HCT116 (cell line): ENCODE results near the gene DERL2. TPM values are rescaled to one million over a fixed set of nuclear protein-coding genes. Genes with fewer than 3 reads are reported as not detected.

Experiments used
- ATAC-seq: fragments of 200-7000 bp; cut with Tn5 transposase; 2 replicates; pipeline ENCODE4 v1.9.1; 2020; ENCODE audit warnings: mild to moderate bottlenecking, moderate library complexity
- BruUV-seq: library from RNA; stranded (reverse); fragments of 400-500 nt; replicated peaks from 2 replicates; lab custom pipeline; 2021; lab: Mats Ljungman, UMichigan
- CTCF ChIA-PET: fragments of 300-600 bp; sonication (Branson Sonifier 250); formaldehyde crosslinking; loops from one replicate; lab custom pipeline; 2021; ENCODE audit warnings: antibody characterized with exemption; lab: Charles Lee
- POLR2A ChIA-PET: fragments of 300-600, 350-600 bp; sonication (Branson Sonifier 250); formaldehyde crosslinking; loops from one replicate; lab custom pipeline; 2021; ENCODE audit warnings: antibody characterized with exemption; lab: Charles Lee
- RAD21 ChIA-PET, 2 experiments: fragments of 300-600 bp; sonication (Branson Sonifier 250); formaldehyde crosslinking; loops; one replicate each; lab custom pipeline; 2023; ENCODE audit warnings: low total read pairs in 2 of 2; ENCODE audit not compliant: uncharacterized antibody in 2 of 2, unreplicated experiment in 2 of 2, low non-redundant PET in 1 of 2; lab: Charles Lee
- DNase-seq: peaks from one replicate; pipeline ENCODE4 v3.0.0-alpha.2; 2010; ENCODE audit warnings: low read depth, low spot score
- H2AFZ ChIP-seq: fragments of 200-600 bp; shearing (Covaris generic), sonication (generic); 2 replicates; pipeline ENCODE4 v1.6.1; 2017; ENCODE audit warnings: low read depth, mixed run types, mixed read lengths, antibody characterized with exemption, low read length; ENCODE audit not compliant: poor library complexity, severe bottlenecking
- H3K27ac ChIP-seq: 2 replicates; pipeline ENCODE4 v1.5.1; 2012; ENCODE audit warnings: low read depth, low read length
- H3K27me3 ChIP-seq: fragments of 200-600 bp; sonication (generic); 2 replicates; pipeline ENCODE4 v1.6.1; 2016; ENCODE audit warnings: mixed run types, low read length, mixed read lengths; ENCODE audit not compliant: insufficient read depth
- H3K36me3 ChIP-seq, 2 experiments: fragments of 200-500 bp in 1 of 2; fragments of 200-600 bp in 1 of 2; sonication (Bioruptor generic) in 1 of 2; sonication (generic) in 1 of 2; 2 replicates each; pipeline versions ENCODE4 v1.5.1 to v1.6.1; 2014 to 2016; ENCODE audit warnings: low read length in 2 of 2, inconsistent platforms in 1 of 2, mixed read lengths in 1 of 2, mixed run types in 1 of 2; ENCODE audit not compliant: insufficient read depth in 2 of 2, control insufficient read depth in 1 of 2
- H3K4me1 ChIP-seq, 2 experiments: fragments of 200-600 bp in 1 of 2; sonication (generic) in 1 of 2; 2 replicates each; pipeline versions ENCODE4 v1.5.1 to v1.6.1; 2012 to 2017; ENCODE audit warnings: low read length in 2 of 2, inconsistent platforms in 1 of 2, mild to moderate bottlenecking in 1 of 2, mixed read lengths in 1 of 2, mixed run types in 1 of 2, moderate library complexity in 1 of 2; ENCODE audit not compliant: insufficient read depth in 2 of 2, control insufficient read depth in 1 of 2
- H3K4me2 ChIP-seq: fragments of 200-600 bp; sonication (generic); 2 replicates; pipeline ENCODE4 v1.6.1; 2017; ENCODE audit warnings: mixed run types, low read length, mixed read lengths
- H3K4me3 ChIP-seq, 2 experiments: fragments of 200-600 bp in 1 of 2; sonication (generic) in 1 of 2; replicated peaks in 1 of 2; 2 replicates each; pipeline ENCODE4 v1.5.1; 2011 to 2016; ENCODE audit warnings: low read length in 2 of 2, control low read depth in 1 of 2, low read depth in 1 of 2, mild to moderate bottlenecking in 1 of 2, mixed read lengths in 1 of 2, mixed run types in 1 of 2
- H3K79me2 ChIP-seq: fragments of 200-600 bp; sonication (generic); 2 replicates; pipeline ENCODE4 v1.6.1; 2017; ENCODE audit warnings: mild to moderate bottlenecking, mixed run types, low read length, moderate library complexity, mixed read lengths; ENCODE audit not compliant: insufficient read depth
- H3K9ac ChIP-seq: fragments of 200-600 bp; sonication (generic); 2 replicates; pipeline ENCODE4 v1.6.1; 2016; ENCODE audit warnings: low read length, mixed read lengths
- H3K9me2 ChIP-seq: fragments of 200-600 bp; sonication (generic), shearing (Covaris generic); 2 replicates; pipeline ENCODE4 v1.6.1; 2017; ENCODE audit warnings: mixed run types, mild to moderate bottlenecking, moderate library complexity; ENCODE audit not compliant: insufficient read depth
- H3K9me3 ChIP-seq, 2 experiments: fragments of 200-500 bp in 1 of 2; fragments of 200-600 bp in 1 of 2; sonication (Bioruptor generic) in 1 of 2; sonication (generic) in 1 of 2; 2 replicates each; pipeline ENCODE4 v1.6.1; 2014 to 2017; ENCODE audit warnings: low read length in 2 of 2, mixed read lengths in 2 of 2, inconsistent platforms in 1 of 2, low read depth in 1 of 2, mild to moderate bottlenecking in 1 of 2, mixed run types in 1 of 2, moderate library complexity in 1 of 2; ENCODE audit not compliant: control insufficient read depth in 1 of 2, insufficient read depth in 1 of 2
- H4K20me1 ChIP-seq: fragments of 200-600 bp; sonication (generic), shearing (Covaris generic); 2 replicates; pipeline ENCODE4 v1.6.1; 2017; ENCODE audit warnings: mixed run types, mild to moderate bottlenecking, moderate library complexity; ENCODE audit not compliant: insufficient read depth
- ATF3 ChIP-seq: IDR thresholded peaks from 2 replicates; pipeline ENCODE4 v1.6.1; 2012
- CBX3 ChIP-seq: IDR thresholded peaks from 2 replicates; pipeline ENCODE4 v1.6.1; 2012; ENCODE audit warnings: low read depth
- CEBPB ChIP-seq: IDR thresholded peaks from 2 replicates; pipeline ENCODE4 v1.6.1; 2012; ENCODE audit warnings: low read depth
- CTCF ChIP-seq, 3 experiments: fragments of 200-600 bp in 1 of 3; sonication (generic) in 1 of 3; IDR thresholded peaks in 2 of 3; conservative IDR thresholded peaks in 1 of 3; 2 replicates each; pipeline ENCODE4 v1.5.1; 2012 to 2017; ENCODE audit warnings: low read depth in 2 of 3, low read length in 2 of 3, antibody characterized with exemption in 1 of 3, borderline replicate concordance in 1 of 3, control low read depth in 1 of 3, mild to moderate bottlenecking in 1 of 3, mixed read lengths in 1 of 3, mixed run types in 1 of 3, moderate library complexity in 1 of 3; ENCODE audit not compliant: insufficient read depth in 1 of 3
- EGR1 ChIP-seq: IDR thresholded peaks from 2 replicates; pipeline ENCODE4 v1.6.1; 2012; ENCODE audit warnings: low read depth
- ELF1 ChIP-seq: IDR thresholded peaks from 2 replicates; pipeline ENCODE4 v1.6.1; 2012; ENCODE audit warnings: low read depth, borderline replicate concordance
- EZH2 ChIP-seq: fragments of 200-600 bp; sonication (generic); IDR thresholded peaks from 2 replicates; pipeline ENCODE4 v1.6.1; 2017; ENCODE audit warnings: antibody characterized with exemption, mixed run types
- FOSL1 ChIP-seq: IDR thresholded peaks from 2 replicates; pipeline ENCODE4 v1.6.1; 2012; ENCODE audit warnings: low read depth
- JUND ChIP-seq: IDR thresholded peaks from 2 replicates; pipeline ENCODE4 v1.6.1; 2012
- MAX ChIP-seq: IDR thresholded peaks from 2 replicates; pipeline ENCODE4 v1.6.1; 2012
- POLR2A ChIP-seq: IDR thresholded peaks from 2 replicates; pipeline ENCODE4 v1.7.0; 2011; ENCODE audit warnings: borderline replicate concordance; ENCODE audit not compliant: insufficient read depth, insufficient read length; ENCODE audit errors: extremely low read depth
- RAD21 ChIP-seq: IDR thresholded peaks from 2 replicates; pipeline ENCODE4 v1.6.1; 2012; ENCODE audit warnings: low read depth, mild to moderate bottlenecking
- REST ChIP-seq: IDR thresholded peaks from 2 replicates; pipeline ENCODE4 v1.6.1; 2012; ENCODE audit warnings: low read depth
- SIN3A ChIP-seq: IDR thresholded peaks from 2 replicates; pipeline ENCODE4 v1.6.1; 2012; ENCODE audit warnings: low read depth
- SP1 ChIP-seq: IDR thresholded peaks from 2 replicates; pipeline ENCODE4 v1.6.1; 2012; ENCODE audit warnings: low read depth
- SRF ChIP-seq: IDR thresholded peaks from 2 replicates; pipeline ENCODE4 v1.6.1; 2012; ENCODE audit warnings: low read depth
- TCF7L2 ChIP-seq: IDR thresholded peaks from 2 replicates; pipeline ENCODE4 v1.7.0; 2011; ENCODE audit warnings: borderline replicate concordance, inconsistent platforms; ENCODE audit not compliant: insufficient read depth, insufficient read length; ENCODE audit errors: extremely low read depth
- YY1 ChIP-seq: IDR thresholded peaks from 2 replicates; pipeline ENCODE4 v1.6.1; 2011; ENCODE audit warnings: low read length, low read depth, moderate library complexity, mild to moderate bottlenecking; ENCODE audit not compliant: insufficient replicate concordance; ENCODE audit errors: extremely low read depth
- ZBTB33 ChIP-seq: IDR thresholded peaks from 2 replicates; pipeline ENCODE4 v1.6.1; 2011; ENCODE audit warnings: mild to moderate bottlenecking, low read length, moderate library complexity; ENCODE audit not compliant: insufficient replicate concordance; ENCODE audit errors: extremely low read depth
- intact Hi-C: fragments of 100-400 bp; cut with micrococcal nuclease; formaldehyde crosslinking; loops from 2 replicates; pipeline ENCODE4 v1.10.0; 2022
- total RNA-seq: library from RNA; stranded (reverse); gene quantifications from one replicate; pipeline ENCODE4 v1.2.1, GENCODE V29; 2021; ENCODE audit not compliant: unreplicated experiment

Gene DERL2
- total RNA-seq, 1 experiment from 2014 or later, result 45.6 TPM

GRCh38 chr17:5530265-5531084, 44.5 kb upstream of the DERL2 start:
- no peak overlapping the region for H3K9ac ChIP-seq
- DNase-seq, result no peak
- peaks cover 12 to 22% of the 10 kb centered on the region in 2 experiments for H3K4me1 ChIP-seq
- CTCF ChIA-PET, result no interaction called here
- no peaks in the 10 kb centered on the region for H3K79me2 ChIP-seq
- no peaks in the 10 kb centered on the region for H3K9me3 ChIP-seq
- no peaks in the 10 kb centered on the region for H3K9me2 ChIP-seq
- intact Hi-C loops, result no loop called here
- TF ChIP-seq POLR2A, result no peak
- no peak for TF ChIP-seq ZBTB33
- TF ChIP-seq ATF3, result no peak
- TF ChIP-seq CTCF (IDR thresholded peaks at IDR 0.05 in 2 of 3, conservative IDR thresholded peaks at IDR 0.05 in 1 of 3; ENCODE audit: borderline replicate concordance in 1 of 3, insufficient read depth in 1 of 3, low read depth in 2 of 3, low read length in 2 of 3), result no peak
- TF ChIP-seq TCF7L2, result no peak
- TF ChIP-seq EGR1, result no peak
- TF ChIP-seq REST, result no peak
- TF ChIP-seq ELF1, result no peak
- TF ChIP-seq CEBPB, result no peak
- no peak for TF ChIP-seq YY1
- TF ChIP-seq RAD21, result no peak
- no peak for TF ChIP-seq EZH2
- TF ChIP-seq MAX, result no peak
- TF ChIP-seq SP1, result no peak
- no peak for TF ChIP-seq CBX3
- TF ChIP-seq FOSL1, result no peak
- TF ChIP-seq SIN3A, result no peak
- no peak for TF ChIP-seq JUND
- TF ChIP-seq SRF, result no peak
- H3K27me3 ChIP-seq, result no peaks in the 10 kb centered on the region
- no TSS peak for BruUV-seq
- H3K4me2 ChIP-seq, result no peak overlapping the region
- no peaks in the 10 kb centered on the region for H4K20me1 ChIP-seq
- no peak overlapping the region for H3K27ac ChIP-seq
- H3K36me3 ChIP-seq, result no peaks in the 10 kb centered on the region
- RAD21 ChIA-PET, result no interaction called here
- H3K4me3 ChIP-seq, result no peak overlapping the region
- POLR2A ChIA-PET, result no interaction called here
- ATAC-seq, result no peak
- H2AFZ ChIP-seq, result no peak overlapping the region
